RWPE1 (cell line): ENCODE measurements around the gene CIB2.

Experiments
- CTCF ChIA-PET: fragments of 350-600 bp; sonication (Branson Sonifier 250); formaldehyde crosslinking; extraction: SDS; loops from one replicate; lab custom pipeline; 2021; lab: Yijun Ruan, JAX
- POLR2A ChIA-PET: fragments of 400-600 bp; formaldehyde crosslinking; extraction: SDS; loops from one replicate; lab custom pipeline; 2020; ENCODE audit warnings: antibody characterized with exemption; ENCODE audit not compliant: low non-redundant PET; lab: Yijun Ruan, JAX
- DNase-seq: peaks from one replicate; pipeline ENCODE4 v3.0.0; 2012; ENCODE audit warnings: low spot score
- H3K27ac ChIP-seq: fragments of 450-650 bp; 2 replicates; pipeline ENCODE4 v1.5.1; 2017
- TF ChIP-seq, protein P1 (sequence below): fragments of 450-650 bp; conservative IDR thresholded peaks from 2 replicates; pipeline ENCODE4 v1.5.1; 2017; ENCODE audit warnings: low read depth, mild to moderate bottlenecking

The CIB2 gene

DNA sequence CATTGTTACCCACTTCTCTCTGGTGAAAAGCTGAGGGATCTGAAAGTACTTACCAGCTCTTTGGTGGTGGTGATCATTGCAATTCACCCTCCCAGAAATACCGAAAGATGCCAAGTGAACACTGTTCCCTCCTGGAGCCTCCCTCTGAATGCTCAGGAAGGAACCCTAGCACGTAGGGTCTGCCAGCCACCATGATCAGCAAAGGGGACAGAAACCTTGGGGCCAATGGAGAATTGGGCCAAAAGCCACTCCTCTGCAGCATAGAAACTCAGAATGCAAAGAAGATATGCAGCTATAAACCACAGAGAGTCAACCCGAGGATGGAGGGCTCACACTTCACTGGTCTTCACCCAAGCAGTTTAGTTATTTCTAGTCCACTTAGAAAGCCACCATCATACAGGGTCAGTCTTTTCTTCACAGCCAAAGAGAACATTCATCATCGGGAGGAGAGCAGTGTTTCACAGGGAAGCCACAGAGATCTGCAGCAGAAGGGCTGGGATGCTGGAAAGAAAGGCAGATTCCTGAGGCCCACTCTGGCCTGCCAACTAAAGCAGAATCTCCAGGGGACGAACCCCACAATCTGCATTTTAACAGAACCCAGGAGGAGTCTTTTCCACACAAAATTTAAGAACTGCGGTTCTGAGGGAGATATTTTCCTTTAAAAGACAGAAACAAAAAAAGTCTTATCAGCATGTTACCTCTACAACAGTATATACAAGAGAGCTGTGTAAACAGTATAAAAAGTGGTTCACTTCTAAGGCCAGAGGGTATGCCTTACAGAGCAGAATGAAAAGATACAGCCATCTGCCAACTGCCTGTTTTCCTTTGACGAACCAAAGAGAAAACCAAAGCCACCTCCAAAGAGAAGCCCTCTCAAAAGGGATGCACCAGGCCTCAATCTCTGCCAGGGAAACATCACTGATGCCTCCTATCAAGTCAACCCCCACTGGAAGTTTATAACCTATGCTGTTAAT is 65.0 kb downstream of the CIB2 start:
- POLR2A ChIA-PET, result no interaction called here
- CTCF ChIA-PET, result no interaction called here
- no peak overlapping the region for H3K27ac ChIP-seq
- TF ChIP-seq, protein P1, sequence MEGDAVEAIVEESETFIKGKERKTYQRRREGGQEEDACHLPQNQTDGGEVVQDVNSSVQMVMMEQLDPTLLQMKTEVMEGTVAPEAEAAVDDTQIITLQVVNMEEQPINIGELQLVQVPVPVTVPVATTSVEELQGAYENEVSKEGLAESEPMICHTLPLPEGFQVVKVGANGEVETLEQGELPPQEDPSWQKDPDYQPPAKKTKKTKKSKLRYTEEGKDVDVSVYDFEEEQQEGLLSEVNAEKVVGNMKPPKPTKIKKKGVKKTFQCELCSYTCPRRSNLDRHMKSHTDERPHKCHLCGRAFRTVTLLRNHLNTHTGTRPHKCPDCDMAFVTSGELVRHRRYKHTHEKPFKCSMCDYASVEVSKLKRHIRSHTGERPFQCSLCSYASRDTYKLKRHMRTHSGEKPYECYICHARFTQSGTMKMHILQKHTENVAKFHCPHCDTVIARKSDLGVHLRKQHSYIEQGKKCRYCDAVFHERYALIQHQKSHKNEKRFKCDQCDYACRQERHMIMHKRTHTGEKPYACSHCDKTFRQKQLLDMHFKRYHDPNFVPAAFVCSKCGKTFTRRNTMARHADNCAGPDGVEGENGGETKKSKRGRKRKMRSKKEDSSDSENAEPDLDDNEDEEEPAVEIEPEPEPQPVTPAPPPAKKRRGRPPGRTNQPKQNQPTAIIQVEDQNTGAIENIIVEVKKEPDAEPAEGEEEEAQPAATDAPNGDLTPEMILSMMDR, result no peak
- DNase-seq, result no peak

DNA sequence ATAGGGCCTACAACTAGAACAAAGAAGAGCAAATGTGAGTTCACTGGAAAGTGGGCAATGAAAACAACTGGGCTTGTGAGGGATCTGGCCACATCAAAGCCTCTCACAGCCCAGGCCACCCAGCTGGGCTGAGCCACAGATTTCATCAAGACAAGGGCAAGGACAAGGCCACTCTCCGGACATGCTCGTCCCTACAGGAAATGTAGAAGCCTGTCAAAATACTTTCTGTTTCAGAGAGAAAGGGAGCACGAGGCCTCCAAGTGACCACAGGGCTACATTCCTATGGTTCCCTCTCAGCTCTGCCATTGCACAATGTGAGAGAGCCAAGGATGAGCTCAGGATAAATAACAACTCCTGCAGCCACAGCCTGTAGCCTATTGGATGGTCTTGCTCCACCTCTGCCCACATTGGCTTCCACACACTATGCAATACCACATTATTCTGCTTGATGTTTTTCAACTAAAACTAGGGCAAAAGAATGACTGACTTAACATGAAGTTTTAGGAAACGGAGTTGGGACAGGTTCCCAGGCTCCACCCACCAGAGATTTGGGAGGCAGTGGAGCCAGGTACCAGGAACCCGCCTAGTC is 65.9 kb downstream of the CIB2 start:
- TF ChIP-seq, protein P1, result no peak
- peak; percentile 68 for DNase-seq
- peak overlapping the region; percentile 60 for H3K27ac ChIP-seq
- POLR2A ChIA-PET, result no interaction called here
- CTCF ChIA-PET, result no interaction called here

DNA sequence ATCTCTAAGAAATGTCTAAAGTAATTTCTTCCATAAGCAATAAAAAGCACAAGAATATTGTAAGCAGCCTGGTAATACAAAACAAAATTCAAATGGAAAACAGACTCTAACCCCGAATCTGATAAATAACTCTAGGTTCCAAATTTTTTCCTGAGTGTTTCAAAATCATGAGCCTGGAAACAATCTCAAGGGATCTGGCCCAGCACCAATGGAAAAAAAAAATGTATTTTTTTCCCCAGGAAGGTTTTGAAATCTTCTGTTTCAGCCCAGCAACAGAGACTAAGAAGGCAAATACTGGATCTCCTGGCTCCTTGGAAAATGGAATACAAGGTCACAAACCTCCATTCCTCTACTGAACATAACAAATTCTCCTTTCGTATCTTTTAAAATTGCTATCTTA is 66.7 kb downstream of the CIB2 start:
- no peak overlapping the region for H3K27ac ChIP-seq
- CTCF ChIA-PET, result no interaction called here
- TF ChIP-seq, protein P1, result no peak
- POLR2A ChIA-PET, result no interaction called here
- no peak for DNase-seq

DNA sequence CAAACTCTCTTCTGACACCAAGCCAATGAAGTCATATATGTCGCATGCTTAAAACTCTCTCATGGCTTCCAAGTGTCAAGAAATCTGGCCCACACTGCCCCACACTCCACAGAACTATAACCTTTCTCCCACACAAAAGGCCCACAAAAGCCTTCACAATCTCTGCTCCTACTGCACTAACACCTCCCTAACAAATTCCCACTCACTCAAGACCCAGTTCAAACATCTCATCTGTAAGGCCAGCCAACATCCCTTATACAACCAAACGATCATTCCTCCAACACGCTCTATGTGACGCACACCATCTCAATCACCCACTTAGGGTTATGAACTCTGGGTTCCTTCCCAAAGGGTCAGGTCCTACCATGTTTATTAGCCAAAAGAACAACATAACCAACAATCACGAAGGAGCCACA is 67.3 kb downstream of the CIB2 start:
- no peak overlapping the region for H3K27ac ChIP-seq
- ChIA-PET POLR2A (no interaction called here), CTCF (no interaction called here)
- TF ChIP-seq, protein P1, result no peak
- no peak for DNase-seq

DNA sequence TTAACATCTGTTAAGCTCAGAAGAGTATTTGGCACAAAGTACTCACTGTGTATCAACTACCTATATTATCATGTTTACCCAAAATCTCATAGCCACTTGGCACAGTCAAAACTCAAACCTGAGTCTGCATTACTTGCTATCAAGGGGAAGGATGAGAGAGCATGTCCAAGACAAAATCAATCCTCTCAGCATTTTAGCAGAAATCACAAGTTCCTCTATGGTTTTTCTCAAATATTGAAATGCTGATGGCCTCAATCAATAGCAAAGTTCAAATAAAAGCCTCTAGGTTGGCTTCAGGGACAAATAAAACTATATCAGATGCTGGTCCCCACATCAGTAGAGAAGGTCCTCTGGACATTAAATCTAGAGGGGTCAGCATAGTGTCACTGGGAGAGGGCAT is 68.0 kb downstream of the CIB2 start:
- H3K27ac ChIP-seq, result no peak overlapping the region
- no peak for DNase-seq
- CTCF ChIA-PET, result no interaction called here
- POLR2A ChIA-PET, result no interaction called here
- TF ChIP-seq, protein P1, result no peak

DNA sequence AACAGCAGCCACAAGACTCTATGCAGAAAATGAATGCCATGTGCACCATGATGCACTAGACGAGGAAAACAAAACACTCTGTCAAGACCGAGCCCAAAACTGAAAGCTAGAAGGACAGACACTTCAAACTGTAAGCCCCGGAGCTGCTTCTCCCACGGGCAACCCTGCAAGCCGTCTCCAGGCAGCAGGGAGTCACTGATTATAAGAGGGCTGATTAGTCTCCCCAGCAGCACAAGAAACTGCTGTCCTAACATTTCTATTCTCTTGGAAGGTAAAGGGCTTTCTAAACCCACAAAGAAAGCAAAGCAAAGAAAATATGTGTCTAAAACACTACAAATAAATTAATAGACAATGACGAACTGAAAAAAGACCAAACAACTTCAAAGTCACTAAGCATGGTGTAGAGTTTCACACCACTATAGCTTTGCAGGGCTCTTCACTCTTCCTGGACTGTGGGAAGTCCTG is 69.2 kb downstream of the CIB2 start:
- ChIA-PET CTCF (no interaction called here), POLR2A (no interaction called here)
- TF ChIP-seq, protein P1, result no peak
- no peak overlapping the region for H3K27ac ChIP-seq
- DNase-seq, result no peak
